Psoas muscle (tissue), 8 donors: ENCODE measurements around the gene PRAC1. TPM values are rescaled to one million over a fixed set of nuclear protein-coding genes. Genes with fewer than 3 reads are reported as not detected.

Experiments used
- ATAC-seq, 4 donors: fragments of 200-7000 bp; cut with Tn5 transposase; one replicate each; pipeline ENCODE4 v1.9.1; 2020; ENCODE audit warnings: moderate library complexity in 3 of 4, mild to moderate bottlenecking in 2 of 4
- DNase-seq, 2 donors: peaks; one replicate each; pipeline ENCODE4 v3.0.0-alpha.2; 2020
- H3K27ac ChIP-seq: fragments of 200-600 bp; one replicate; pipeline ENCODE4 v1.8.0; 2022
- H3K27me3 ChIP-seq, 3 donors: fragments of 200-600 bp in 1 of 3; one replicate each; pipeline versions ENCODE4 v1.6.1 to v1.8.0; 2013 to 2022; ENCODE audit warnings: low read length in 2 of 3, mild to moderate bottlenecking in 2 of 3, moderate library complexity in 1 of 3; ENCODE audit not compliant: insufficient read depth in 3 of 3
- H3K36me3 ChIP-seq, 2 donors: fragments of 200-600 bp in 1 of 2; one replicate each; pipeline versions ENCODE4 v1.6.1 to v1.8.0; 2013 to 2022; ENCODE audit warnings: low read depth in 1 of 2, mild to moderate bottlenecking in 1 of 2, moderate library complexity in 1 of 2; ENCODE audit not compliant: insufficient read depth in 1 of 2
- H3K4me1 ChIP-seq: fragments of 200-600 bp; one replicate; pipeline ENCODE4 v1.8.0; 2022
- H3K4me3 ChIP-seq: fragments of 200-600 bp; one replicate; pipeline ENCODE4 v1.8.0; 2022; ENCODE audit warnings: mild to moderate bottlenecking
- H3K9me3 ChIP-seq: fragments of 200-600 bp; one replicate; pipeline ENCODE4 v1.8.0; 2022
- WGBS, 3 donors: extraction: QIAGEN DNeasy Blood & Tissue Kit; methylation state at CpG; one replicate each; pipeline versions ENCODE4 v1.1.6 to v1.1.7; 2013; 5-methylcytosine and 5-hydroxymethylcytosine counted together
- intact Hi-C, 2 donors: fragments of 100-400 bp; cut with DNase I; formaldehyde crosslinking; loops; one replicate each; pipeline versions ENCODE4 v1.11.0 to v1.14.2; 2022
- polyA plus RNA-seq, 3 donors: library from polyadenylated mRNA; stranded (reverse); fragments of 200-250 nt; gene quantifications; one replicate each; pipeline ENCODE4 v1.2.3, GENCODE V29; 2013
- total RNA-seq, 4 donors: library from RNA; stranded (reverse); fragmentation: NEBNext Ultra II Directional in 2 of 4; extraction: Animal tissue kit (Norgen Biotek cat#: 25700) in 2 of 4; gene quantifications; one replicate each; pipeline versions ENCODE4 v1.2.1 to v1.2.4, GENCODE V29; 2021 to 2023
- TF ChIP-seq, protein P1 (sequence below): fragments of 200-600 bp; IDR thresholded peaks from one replicate; pipeline ENCODE4 v1.8.0; 2022; ENCODE audit warnings: antibody characterized with exemption
- donor health status: healthy with polysubstance abuse.
- donor health status: DM: no; HTN: no; CAD: no; lungs with moderate emphysema.
- donor health status: Bipolar disorder and iron deficiency.
- donor health status: healthy.
- donor health status: DM: yes; HTN: yes; CAD: no.
- donor health status: DM: no; HTN: no; CAD: no.
- donor health status: DM: no; HTN: no; CAD: no.
- donor health status: DM: yes; HTN: yes; CAD: no.

The PRAC1 gene
- total and polyA plus RNA-seq, 7 donors, result not detected

DNA sequence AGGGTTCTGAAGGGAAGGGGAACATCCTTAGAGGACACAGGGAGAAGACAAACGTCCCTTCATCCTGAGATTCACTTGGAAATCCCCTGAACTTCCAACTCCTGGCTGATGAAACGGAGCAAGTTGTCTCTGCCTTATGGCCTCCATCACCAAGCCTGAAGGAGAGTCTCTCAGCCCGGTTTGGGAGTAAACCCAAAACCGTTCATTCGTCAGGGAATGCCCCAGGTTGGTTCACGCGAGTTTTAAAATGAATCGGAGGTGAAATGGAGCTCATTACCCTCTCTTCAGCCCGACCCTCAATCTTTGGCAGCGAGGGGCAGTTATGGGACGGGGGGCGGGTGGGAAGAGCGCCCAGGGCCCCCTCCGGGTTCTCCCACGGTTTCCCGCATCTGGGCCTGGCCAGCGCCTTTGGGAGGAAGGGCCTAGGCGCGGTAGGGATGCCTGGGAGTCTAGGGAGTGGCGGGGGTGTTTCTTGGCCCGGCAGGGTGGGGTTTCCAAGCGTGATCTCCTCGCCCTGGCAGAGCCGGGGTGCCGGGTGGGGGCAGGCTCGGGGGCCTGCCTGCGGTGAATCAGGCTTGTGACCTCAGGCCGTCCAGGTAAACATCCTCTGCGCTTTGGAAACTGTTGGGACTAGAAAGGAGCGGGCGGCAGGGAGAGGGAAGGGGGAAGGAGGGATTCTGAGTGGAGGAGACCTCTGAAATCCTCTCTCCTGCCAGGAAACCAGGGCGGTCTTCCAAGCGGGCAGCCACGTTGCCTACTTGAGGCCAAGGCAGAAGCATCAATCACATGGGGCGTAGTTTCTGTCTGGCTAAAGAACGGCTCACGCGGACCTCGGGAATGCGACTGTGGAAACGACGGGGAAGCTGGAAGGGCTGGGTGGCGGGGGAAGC, 30.3 kb upstream of the PRAC1 start:
- TF ChIP-seq, protein P1, sequence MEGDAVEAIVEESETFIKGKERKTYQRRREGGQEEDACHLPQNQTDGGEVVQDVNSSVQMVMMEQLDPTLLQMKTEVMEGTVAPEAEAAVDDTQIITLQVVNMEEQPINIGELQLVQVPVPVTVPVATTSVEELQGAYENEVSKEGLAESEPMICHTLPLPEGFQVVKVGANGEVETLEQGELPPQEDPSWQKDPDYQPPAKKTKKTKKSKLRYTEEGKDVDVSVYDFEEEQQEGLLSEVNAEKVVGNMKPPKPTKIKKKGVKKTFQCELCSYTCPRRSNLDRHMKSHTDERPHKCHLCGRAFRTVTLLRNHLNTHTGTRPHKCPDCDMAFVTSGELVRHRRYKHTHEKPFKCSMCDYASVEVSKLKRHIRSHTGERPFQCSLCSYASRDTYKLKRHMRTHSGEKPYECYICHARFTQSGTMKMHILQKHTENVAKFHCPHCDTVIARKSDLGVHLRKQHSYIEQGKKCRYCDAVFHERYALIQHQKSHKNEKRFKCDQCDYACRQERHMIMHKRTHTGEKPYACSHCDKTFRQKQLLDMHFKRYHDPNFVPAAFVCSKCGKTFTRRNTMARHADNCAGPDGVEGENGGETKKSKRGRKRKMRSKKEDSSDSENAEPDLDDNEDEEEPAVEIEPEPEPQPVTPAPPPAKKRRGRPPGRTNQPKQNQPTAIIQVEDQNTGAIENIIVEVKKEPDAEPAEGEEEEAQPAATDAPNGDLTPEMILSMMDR, result no peak
- Histone ChIP-seq H3K27ac (no peak overlapping the region), H3K36me3 (no peaks in the 10 kb centered on the region), H3K4me3 (no peak overlapping the region), H3K9me3 (no peaks in the 10 kb centered on the region), H3K27me3 (peaks cover 6 to 99% (median 46%) of the 10 kb centered on the region in 3 donors), H3K4me1 (no peaks in the 10 kb centered on the region)
- DNase-seq, result no peak
- intact Hi-C loops, result no loop called here
- 13 to 24% (median 22%) methylated on average over 43 of the region's 43 CpGs for WGBS, 3 donors
- ATAC-seq, result no peak

- TF ChIP-seq, protein P1, result no peak
- no peak for DNase-seq
- intact Hi-C loops, result no loop called here
- Histone ChIP-seq H3K4me3 (no peak overlapping the region), H3K27me3 (peaks cover 9 to 100% (median 50%) of the 10 kb centered on the region in 3 donors), H3K9me3 (no peaks in the 10 kb centered on the region), H3K4me1 (no peaks in the 10 kb centered on the region), H3K36me3 (no peaks in the 10 kb centered on the region), H3K27ac (no peak overlapping the region)
- ATAC-seq, result no peak
- 13 to 35% (median 31%) methylated on average over 13 of the region's 13 CpGs for WGBS, 3 donors
These were observed 29.5 kb upstream of the PRAC1 start for GRCh38 chr17:48751733-48752398.

- peaks cover 14 to 98% (median 50%) of the 10 kb centered on the region in 3 donors for H3K27me3 ChIP-seq
- TF ChIP-seq, protein P1, result no peak
- H3K36me3 ChIP-seq, result no peaks in the 10 kb centered on the region
- H3K27ac ChIP-seq, result no peak overlapping the region
- no peak for ATAC-seq
- no peak for DNase-seq
- intact Hi-C loops, result no loop called here
- 2 to 6% (median 3%) methylated on average over 3 of the region's 3 CpGs for WGBS, 3 donors
- H3K4me1 ChIP-seq, result no peaks in the 10 kb centered on the region
- no peaks in the 10 kb centered on the region for H3K9me3 ChIP-seq
- no peak overlapping the region for H3K4me3 ChIP-seq
These were observed 28.9 kb upstream of the PRAC1 start for GRCh38 chr17:48751172-48751571.

DNA sequence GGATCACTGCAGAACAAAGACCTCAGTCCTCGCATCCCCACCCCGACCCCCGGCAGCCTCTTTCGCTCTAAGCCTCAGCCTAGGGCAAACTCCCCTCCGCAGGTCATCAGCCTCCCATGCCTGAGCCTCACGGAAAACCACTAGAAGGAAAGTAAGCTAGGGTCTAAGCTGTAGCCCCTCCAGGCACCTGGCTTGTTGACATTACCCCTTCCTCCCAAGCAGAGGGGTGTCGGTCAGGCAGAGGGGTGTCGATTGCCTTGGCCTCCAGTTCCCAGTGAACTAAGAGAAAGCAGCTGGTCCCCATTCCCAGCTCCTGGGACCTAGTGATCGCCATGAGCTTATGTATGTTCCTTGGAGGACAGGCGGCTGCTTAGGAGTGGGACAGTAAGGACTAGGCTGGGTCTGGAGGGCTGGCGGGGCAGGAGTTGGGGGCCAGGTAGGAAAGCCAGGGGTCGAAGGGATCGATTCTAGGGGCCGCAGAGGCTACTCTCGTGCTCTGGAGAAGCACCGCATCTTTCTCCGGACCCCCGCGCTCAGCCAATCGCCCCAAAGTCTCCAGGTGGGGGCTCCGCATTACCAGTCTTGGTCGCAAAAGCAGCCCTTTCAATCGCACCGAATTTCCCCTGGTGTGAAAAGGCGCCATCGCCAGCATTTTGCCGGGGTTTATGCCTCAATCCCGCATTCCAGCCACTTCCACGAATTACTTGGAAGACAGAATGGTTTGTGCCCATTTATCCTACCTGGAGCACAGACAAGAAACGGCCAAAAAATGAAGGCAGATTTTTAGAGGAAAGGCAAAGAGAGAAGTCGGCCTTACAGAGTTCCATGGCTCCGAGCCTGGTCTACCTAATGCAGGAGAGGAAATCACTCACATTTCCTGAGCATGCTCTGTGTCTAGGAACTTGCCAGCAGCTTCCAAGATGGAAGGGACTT, 27.6 kb upstream of the PRAC1 start:
- Histone ChIP-seq H3K4me1 (no peaks in the 10 kb centered on the region), H3K27ac (no peak overlapping the region), H3K4me3 (no peak overlapping the region), H3K36me3 (no peaks in the 10 kb centered on the region), H3K27me3 (peaks cover 11 to 98% (median 46%) of the 10 kb centered on the region in 3 donors), H3K9me3 (no peaks in the 10 kb centered on the region)
- TF ChIP-seq, protein P1, result no peak
- WGBS, 3 donors, result 10 to 14% (median 10%) methylated on average over 32 of the region's 32 CpGs
- intact Hi-C loops, result no loop called here
- DNase-seq (no peak), ATAC-seq (no peak)
